HEK293T (cell line): ENCODE measurements around the gene PRRC2B.

Experiments
- FOXA1 ChIP-seq: fragments of 450-650 bp; IDR thresholded peaks from 2 replicates; pipeline ENCODE4 v1.6.1; 2016; ENCODE audit warnings: mild to moderate bottlenecking
- FOXK2 ChIP-seq: fragments of 450-650 bp; IDR thresholded peaks from 2 replicates; pipeline ENCODE4 v1.6.1; 2016; ENCODE audit warnings: mild to moderate bottlenecking
- FOXM1 ChIP-seq: fragments of 450-650 bp; IDR thresholded peaks from 2 replicates; pipeline ENCODE4 v1.6.1; 2017; ENCODE audit warnings: mild to moderate bottlenecking, borderline replicate concordance
- HDGF ChIP-seq: fragments of 450-650 bp; IDR thresholded peaks from 2 replicates; pipeline ENCODE4 v1.6.1; 2017; ENCODE audit warnings: antibody characterized with exemption, borderline replicate concordance
- L3MBTL2 ChIP-seq: fragments of 450-650 bp; conservative IDR thresholded peaks from 2 replicates; pipeline ENCODE4 v1.6.1; 2016; ENCODE audit warnings: mild to moderate bottlenecking
- PKNOX1 ChIP-seq: fragments of 450-650 bp; IDR thresholded peaks from 2 replicates; pipeline ENCODE4 v1.6.1; 2016
- SUZ12 ChIP-seq: fragments of 450-650 bp; IDR thresholded peaks from 2 replicates; pipeline ENCODE4 v1.6.1; 2016; ENCODE audit warnings: mild to moderate bottlenecking

- TF ChIP-seq FOXA1 (no peak), HDGF (no peak), FOXM1 (no peak), SUZ12 (no peak), FOXK2 (no peak), L3MBTL2 (no peak), PKNOX1 (no peak)
Measured at GRCh38 chr9:131516930-131517329, 123.0 kb downstream of the PRRC2B start.
